Right cardiac atrium (tissue), 5 donors: ENCODE results near the gene OCLN. TPM values are rescaled to one million over a fixed set of nuclear protein-coding genes. Genes with fewer than 3 reads are reported as not detected.
A peak's percentile ranks its signal among the peaks of the same experiment; 100 is the strongest.
"Not testable (repeated sequence)": the region's sequence is repeated elsewhere in the genome, so short reads cannot be mapped to it uniquely, and the experiment has no call there.

Experiments used
- ATAC-seq, 2 donors: fragments of 200-7000 bp; cut with Tn5 transposase; one replicate each; pipeline versions ENCODE4 v1.8.0 to v1.9.1; 2020; ENCODE audit warnings: moderate library complexity in 2 of 2, mild to moderate bottlenecking in 1 of 2
- DNase-seq, 3 donors: peaks; one replicate each; pipeline ENCODE4 v3.0.0-alpha.2; 2020
- H3K27ac ChIP-seq: one replicate; pipeline ENCODE4 v1.5.1; 2013; ENCODE audit warnings: mild to moderate bottlenecking, low read length, control low read depth, moderate library complexity
- H3K27me3 ChIP-seq: one replicate; pipeline ENCODE4 v1.6.1; 2013; ENCODE audit not compliant: control insufficient read depth, insufficient read depth
- H3K4me1 ChIP-seq: one replicate; pipeline ENCODE4 v1.6.1; 2013; ENCODE audit warnings: low read length; ENCODE audit not compliant: control insufficient read depth, insufficient read depth
- H3K4me3 ChIP-seq: one replicate; pipeline ENCODE4 v1.5.1; 2013; ENCODE audit warnings: low read length, control low read depth
- H3K9me3 ChIP-seq: one replicate; pipeline ENCODE4 v1.6.1; 2013; ENCODE audit warnings: low read length; ENCODE audit not compliant: control insufficient read depth
- WGBS: extraction: QIAGEN DNeasy Blood & Tissue Kit; methylation state at CpG from one replicate; pipeline ENCODE4 v1.1.7; 2013; 5-methylcytosine and 5-hydroxymethylcytosine counted together
- intact Hi-C, 4 donors: fragments of 100-400 bp; cut with DNase I; formaldehyde crosslinking; loops; one replicate each; pipeline versions ENCODE4 v1.11.0 to v1.14.0; 2022 to 2023
- long read RNA-seq, 4 donors: library from polyadenylated mRNA; unstranded; transcript quantifications; one replicate each; pipeline ENCODE4 v2.0.0, GENCODE V29; 2020 to 2021
- polyA plus RNA-seq: library from polyadenylated mRNA; stranded (reverse); fragments of 200-250 nt; gene quantifications from one replicate; pipeline ENCODE4 v1.2.3, GENCODE V29; 2013
- total RNA-seq, 4 donors: library from RNA; stranded (reverse); fragmentation: NEBNext Ultra II Directional; extraction: Animal tissue kit (Norgen Biotek cat#: 25700); gene quantifications; one replicate each; pipeline ENCODE4 v1.2.1, GENCODE V29; 2021
- donor health status: healthy with polysubstance abuse.
- donor health status: DM: no; HTN: yes; CAD: no.
- donor health status: DM: no; HTN: no; CAD: no.
- donor health status: DM: no; HTN: yes; CAD: no; lungs with severe emphysema.
- donor health status: DM: yes; HTN: yes; CAD: no.

The OCLN gene
- total RNA-seq (1 to 10 TPM; 1.0 to 2.0 (median 1.8) TPM), polyA plus RNA-seq (1.2 TPM)
- long read RNA-seq, donor 1: 0 reads
- long read RNA-seq, donor 2: 0 reads
- long read RNA-seq, donor 3, partial matches to known transcripts: 0 of 3 reads
- long read RNA-seq, donor 3, other reads (novel, unspliced or antisense): 1 of 3 reads
- long read RNA-seq, donor 4: 0 reads

DNA sequence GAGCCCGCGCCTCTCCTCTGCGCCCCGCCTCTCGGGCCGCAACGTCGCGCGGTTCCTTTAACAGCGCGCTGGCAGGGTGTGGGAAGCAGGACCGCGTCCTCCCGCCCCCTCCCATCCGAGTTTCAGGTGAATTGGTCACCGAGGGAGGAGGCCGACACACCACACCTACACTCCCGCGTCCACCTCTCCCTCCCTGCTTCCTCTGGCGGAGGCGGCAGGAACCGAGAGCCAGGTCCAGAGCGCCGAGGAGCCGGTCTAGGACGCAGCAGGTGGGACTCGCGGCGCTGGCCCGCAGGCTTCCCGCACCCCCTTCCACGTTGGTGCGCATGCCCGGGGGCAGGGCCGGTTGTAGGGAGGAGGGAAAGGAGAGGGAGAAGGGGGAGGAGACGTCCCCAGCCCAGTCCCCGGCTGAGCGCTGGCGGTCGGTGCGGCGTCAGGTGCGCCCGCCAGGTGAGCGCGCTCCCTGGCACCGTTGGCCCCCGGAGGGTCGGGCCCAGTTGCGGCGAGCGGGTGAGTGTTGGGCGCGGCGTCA, at the start of gene OCLN:
OCLN (plus strand) TSS at position 400 of the 532 bp plus-strand sequence. CDS start 11,455 bp downstream, outside the sequence.
- no peaks in the 10 kb centered on the region for H3K4me1 ChIP-seq
- H3K9me3 ChIP-seq: no peaks in the 10 kb centered on the region
- no peaks in the 10 kb centered on the region for H3K27me3 ChIP-seq
- ATAC-seq (peak; percentile 84 to 85), DNase-seq (peak in 2 of 3 donors; percentile 14 to 58)
- WGBS: under 1% methylated on average over 56 of the region's 56 CpGs
- no peak within 1 kb of the TSS for H3K27ac ChIP-seq
- H3K4me3 ChIP-seq: peak within 1 kb of the TSS; percentile 55
- intact Hi-C loops: no loop called here

GRCh38 chr5:69444127-69444754, 48.3 kb upstream of the OCLN start:
- DNase-seq (no peak), ATAC-seq (no peak)
- no peaks in the 10 kb centered on the region for H3K9me3 ChIP-seq
- no peak overlapping the region for H3K4me3 ChIP-seq
- intact Hi-C loops: no loop called here
- no peak overlapping the region for H3K27ac ChIP-seq
- no peaks in the 10 kb centered on the region for H3K27me3 ChIP-seq
- H3K4me1 ChIP-seq: no peaks in the 10 kb centered on the region
- 91% methylated on average over 7 of the region's 7 CpGs for WGBS

DNA sequence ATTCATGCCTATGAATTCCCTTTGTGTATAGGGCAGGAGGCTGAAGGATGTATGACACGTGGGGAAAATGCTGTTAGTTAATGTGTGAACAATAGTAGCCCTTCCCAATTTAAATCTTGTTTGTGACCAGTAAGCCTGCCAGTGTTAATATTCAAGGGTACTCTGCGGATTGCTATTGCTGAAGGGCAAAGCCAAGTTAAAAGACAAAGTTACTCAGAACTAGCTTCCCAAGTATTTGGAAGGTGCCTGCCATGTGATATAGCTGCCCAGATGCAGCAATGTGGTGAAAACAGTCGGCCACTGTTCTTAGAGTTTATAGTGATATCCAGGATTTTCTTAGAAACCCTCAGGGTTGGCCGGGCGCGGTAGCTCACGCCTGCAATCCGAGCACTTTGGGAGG, 43.1 kb upstream of the OCLN start:
- ATAC-seq (no peak), DNase-seq (no peak)
- Histone ChIP-seq H3K4me1 (no peaks in the 10 kb centered on the region), H3K27ac (no peak overlapping the region), H3K27me3 (no peaks in the 10 kb centered on the region), H3K4me3 (no peak overlapping the region), H3K9me3 (no peaks in the 10 kb centered on the region)
- WGBS: 90% methylated on average over 8 of the region's 8 CpGs
- intact Hi-C loops: no loop called here

GRCh38 chr5:69450116-69450515, 42.5 kb upstream of the OCLN start:
- no peak for DNase-seq
- intact Hi-C loops: no loop called here
- 92% methylated on average over 1 of the region's 1 CpG for WGBS
- H3K4me1 ChIP-seq: no peaks in the 10 kb centered on the region
- no peak overlapping the region for H3K27ac ChIP-seq
- no peaks in the 10 kb centered on the region for H3K9me3 ChIP-seq
- no peak for ATAC-seq
- H3K27me3 ChIP-seq: no peaks in the 10 kb centered on the region
- H3K4me3 ChIP-seq: no peak overlapping the region

- H3K27me3 ChIP-seq, H3K4me1 ChIP-seq, ATAC-seq, DNase-seq, H3K9me3 ChIP-seq, H3K4me3 ChIP-seq, intact Hi-C loops, H3K27ac ChIP-seq: not testable (repeated sequence)
- WGBS: 93% methylated on average over 8 of the region's 8 CpGs
Observed at GRCh38 chr5:69450527-69450926, 42.1 kb upstream of the OCLN start.

DNA sequence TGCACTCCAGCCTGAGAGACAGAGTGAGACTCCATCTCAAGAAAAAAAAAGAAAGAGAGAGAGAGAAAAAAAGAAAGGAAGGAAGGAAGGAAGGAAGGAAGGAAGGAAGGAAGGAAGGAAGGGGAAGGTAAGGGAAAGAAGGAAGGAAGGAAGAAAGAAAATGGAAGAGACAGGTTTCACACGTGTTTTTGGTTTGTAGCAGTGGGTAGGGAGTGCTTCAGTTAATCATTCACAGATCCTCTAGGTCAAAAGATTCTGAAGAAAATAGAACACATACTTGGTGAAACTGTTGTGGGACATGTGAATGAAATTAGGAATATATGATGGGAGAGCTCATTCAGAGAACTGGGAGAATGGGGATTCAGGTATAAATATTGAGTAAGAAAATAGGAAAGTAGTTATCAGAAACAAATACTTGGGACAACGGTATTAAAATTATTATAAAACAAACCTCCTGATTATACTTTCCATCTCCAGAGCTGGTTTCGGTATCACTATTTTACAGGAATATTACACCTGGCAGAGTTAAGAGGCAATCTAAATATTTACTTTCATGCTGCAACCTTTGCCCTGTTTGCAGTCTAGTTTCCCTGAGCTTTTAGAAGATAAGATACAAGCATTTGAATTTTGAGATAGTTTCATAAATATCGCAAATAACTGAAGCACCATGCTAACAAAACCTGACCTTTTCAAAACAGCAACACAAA, 40.5 kb upstream of the OCLN start:
- ATAC-seq (no peak), DNase-seq (no peak)
- no peaks in the 10 kb centered on the region for H3K9me3 ChIP-seq
- H3K27ac ChIP-seq: no peak overlapping the region
- no peaks in the 10 kb centered on the region for H3K27me3 ChIP-seq
- intact Hi-C loops: no loop called here
- no peak overlapping the region for H3K4me3 ChIP-seq
- no peaks in the 10 kb centered on the region for H3K4me1 ChIP-seq
- WGBS: 82% methylated on average over 4 of the region's 4 CpGs

DNA sequence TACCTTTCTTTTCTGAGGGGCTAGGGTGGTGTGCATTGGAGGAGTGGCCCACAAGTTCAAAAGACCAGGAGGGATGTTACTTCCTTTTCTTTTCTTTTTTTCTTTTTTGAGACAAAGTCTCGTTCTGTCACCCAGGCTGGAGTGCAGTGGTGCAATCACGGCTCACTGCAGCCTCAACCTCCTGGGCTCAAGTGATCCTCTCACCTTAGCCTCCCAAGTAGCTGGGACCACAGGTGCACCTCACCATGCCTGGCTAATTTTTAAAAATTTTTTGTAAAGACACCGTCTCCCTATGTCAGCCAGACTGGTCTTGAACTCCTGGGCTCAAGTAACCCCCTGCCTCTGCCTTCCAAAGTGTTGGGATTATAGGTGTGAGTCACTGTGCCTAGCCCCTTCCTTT, 39.1 kb upstream of the OCLN start:
- DNase-seq, H3K27ac ChIP-seq, H3K27me3 ChIP-seq, H3K4me3 ChIP-seq, ATAC-seq, H3K4me1 ChIP-seq, H3K9me3 ChIP-seq, intact Hi-C loops: not testable (repeated sequence)
- WGBS: 87% methylated on average over 3 of the region's 3 CpGs

GRCh38 chr5:69454460-69455249, 37.9 kb upstream of the OCLN start:
- no peaks in the 10 kb centered on the region for H3K4me1 ChIP-seq
- 69% methylated on average over 8 of the region's 8 CpGs for WGBS
- intact Hi-C loops: no loop called here
- DNase-seq (no peak), ATAC-seq (no peak)
- H3K9me3 ChIP-seq: no peaks in the 10 kb centered on the region
- no peak overlapping the region for H3K27ac ChIP-seq
- no peak overlapping the region for H3K4me3 ChIP-seq
- no peaks in the 10 kb centered on the region for H3K27me3 ChIP-seq

GRCh38 chr5:69455428-69455988, 37.1 kb upstream of the OCLN start:
- DNase-seq, H3K4me3 ChIP-seq, H3K4me1 ChIP-seq, H3K27ac ChIP-seq, intact Hi-C loops, H3K27me3 ChIP-seq, H3K9me3 ChIP-seq, ATAC-seq: not testable (repeated sequence)
- 89% methylated on average over 7 of the region's 7 CpGs for WGBS

- WGBS: 98% methylated on average over 1 of the region's 1 CpG
- intact Hi-C loops: no loop called here
Observed at GRCh38 chr5:69462170-69462569, 30.4 kb upstream of the OCLN start.

More at GRCh38 chr5:69462170-69462569, 30.4 kb upstream of the OCLN start:
- Histone ChIP-seq H3K4me3 (no peak overlapping the region), H3K9me3 (no peaks in the 10 kb centered on the region), H3K27ac (no peak overlapping the region), H3K27me3 (no peaks in the 10 kb centered on the region), H3K4me1 (no peaks in the 10 kb centered on the region)
- ATAC-seq (no peak), DNase-seq (no peak)
